ENCODE results near the gene SYNDIG1.

DNA sequence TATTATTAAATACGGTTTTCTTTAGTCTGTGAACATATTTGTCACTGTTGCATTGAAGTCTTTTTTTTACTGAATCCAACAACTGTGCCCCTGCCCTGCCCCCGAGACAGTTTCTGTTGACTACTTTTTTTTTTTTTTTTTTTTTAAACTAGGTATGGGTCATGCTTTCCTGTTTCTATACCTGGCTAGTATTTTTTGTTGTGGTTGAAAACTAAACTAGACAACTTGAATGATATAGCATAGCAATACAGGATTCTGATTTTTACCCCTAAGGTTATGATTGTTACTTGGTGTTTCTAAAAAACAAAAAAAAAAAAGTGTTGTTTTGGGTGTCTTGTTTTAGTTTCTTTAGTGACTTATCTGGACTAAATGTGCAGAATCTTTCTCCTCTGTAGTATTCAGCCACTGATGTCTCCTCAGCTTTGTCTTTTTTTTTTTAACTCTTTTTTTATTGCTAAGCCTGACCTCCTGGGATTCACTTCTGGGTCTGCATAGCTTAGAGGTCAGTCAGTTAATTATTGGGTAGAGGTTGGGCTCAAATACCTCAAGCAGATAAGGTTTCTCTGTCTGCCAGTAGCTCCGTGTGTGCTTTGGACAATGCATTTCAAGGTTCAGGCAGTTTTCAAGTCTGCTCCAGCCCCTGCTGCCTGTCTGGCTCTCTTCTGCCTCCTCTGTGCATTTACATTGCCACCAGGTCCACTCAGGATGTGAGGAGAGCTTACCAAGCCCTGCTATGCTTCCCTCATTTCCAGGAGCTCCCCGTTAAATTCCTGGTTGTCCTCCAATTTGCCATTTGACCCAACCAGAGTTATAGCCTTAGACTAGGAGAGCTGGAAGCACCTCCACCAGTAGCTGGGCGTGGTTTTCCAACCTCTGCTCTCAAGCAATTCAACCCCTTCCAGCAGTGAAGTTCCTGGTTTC, 91.4 kb downstream of the SYNDIG1 start:
- TF ChIP-seq, protein P1, sequence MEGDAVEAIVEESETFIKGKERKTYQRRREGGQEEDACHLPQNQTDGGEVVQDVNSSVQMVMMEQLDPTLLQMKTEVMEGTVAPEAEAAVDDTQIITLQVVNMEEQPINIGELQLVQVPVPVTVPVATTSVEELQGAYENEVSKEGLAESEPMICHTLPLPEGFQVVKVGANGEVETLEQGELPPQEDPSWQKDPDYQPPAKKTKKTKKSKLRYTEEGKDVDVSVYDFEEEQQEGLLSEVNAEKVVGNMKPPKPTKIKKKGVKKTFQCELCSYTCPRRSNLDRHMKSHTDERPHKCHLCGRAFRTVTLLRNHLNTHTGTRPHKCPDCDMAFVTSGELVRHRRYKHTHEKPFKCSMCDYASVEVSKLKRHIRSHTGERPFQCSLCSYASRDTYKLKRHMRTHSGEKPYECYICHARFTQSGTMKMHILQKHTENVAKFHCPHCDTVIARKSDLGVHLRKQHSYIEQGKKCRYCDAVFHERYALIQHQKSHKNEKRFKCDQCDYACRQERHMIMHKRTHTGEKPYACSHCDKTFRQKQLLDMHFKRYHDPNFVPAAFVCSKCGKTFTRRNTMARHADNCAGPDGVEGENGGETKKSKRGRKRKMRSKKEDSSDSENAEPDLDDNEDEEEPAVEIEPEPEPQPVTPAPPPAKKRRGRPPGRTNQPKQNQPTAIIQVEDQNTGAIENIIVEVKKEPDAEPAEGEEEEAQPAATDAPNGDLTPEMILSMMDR (IDR thresholded peaks at IDR 0.05): no peak
- TF ChIP-seq POLR2A (IDR thresholded peaks at IDR 0.05; ENCODE audit: low read length): no peak
- TF ChIP-seq POLR2AphosphoS2 (conservative IDR thresholded peaks at IDR 0.05; ENCODE audit: low read length): no peak
- TF ChIP-seq MAFK (IDR thresholded peaks at IDR 0.05; ENCODE audit: partially characterized antibody): no peak
- TF ChIP-seq, protein P2, sequence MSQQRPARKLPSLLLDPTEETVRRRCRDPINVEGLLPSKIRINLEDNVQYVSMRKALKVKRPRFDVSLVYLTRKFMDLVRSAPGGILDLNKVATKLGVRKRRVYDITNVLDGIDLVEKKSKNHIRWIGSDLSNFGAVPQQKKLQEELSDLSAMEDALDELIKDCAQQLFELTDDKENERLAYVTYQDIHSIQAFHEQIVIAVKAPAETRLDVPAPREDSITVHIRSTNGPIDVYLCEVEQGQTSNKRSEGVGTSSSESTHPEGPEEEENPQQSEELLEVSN (IDR thresholded peaks at IDR 0.05; ENCODE audit: borderline replicate concordance, low read depth): no peak
- TF ChIP-seq JUNB (IDR thresholded peaks at IDR 0.05): no peak
- TF ChIP-seq, protein P3, sequence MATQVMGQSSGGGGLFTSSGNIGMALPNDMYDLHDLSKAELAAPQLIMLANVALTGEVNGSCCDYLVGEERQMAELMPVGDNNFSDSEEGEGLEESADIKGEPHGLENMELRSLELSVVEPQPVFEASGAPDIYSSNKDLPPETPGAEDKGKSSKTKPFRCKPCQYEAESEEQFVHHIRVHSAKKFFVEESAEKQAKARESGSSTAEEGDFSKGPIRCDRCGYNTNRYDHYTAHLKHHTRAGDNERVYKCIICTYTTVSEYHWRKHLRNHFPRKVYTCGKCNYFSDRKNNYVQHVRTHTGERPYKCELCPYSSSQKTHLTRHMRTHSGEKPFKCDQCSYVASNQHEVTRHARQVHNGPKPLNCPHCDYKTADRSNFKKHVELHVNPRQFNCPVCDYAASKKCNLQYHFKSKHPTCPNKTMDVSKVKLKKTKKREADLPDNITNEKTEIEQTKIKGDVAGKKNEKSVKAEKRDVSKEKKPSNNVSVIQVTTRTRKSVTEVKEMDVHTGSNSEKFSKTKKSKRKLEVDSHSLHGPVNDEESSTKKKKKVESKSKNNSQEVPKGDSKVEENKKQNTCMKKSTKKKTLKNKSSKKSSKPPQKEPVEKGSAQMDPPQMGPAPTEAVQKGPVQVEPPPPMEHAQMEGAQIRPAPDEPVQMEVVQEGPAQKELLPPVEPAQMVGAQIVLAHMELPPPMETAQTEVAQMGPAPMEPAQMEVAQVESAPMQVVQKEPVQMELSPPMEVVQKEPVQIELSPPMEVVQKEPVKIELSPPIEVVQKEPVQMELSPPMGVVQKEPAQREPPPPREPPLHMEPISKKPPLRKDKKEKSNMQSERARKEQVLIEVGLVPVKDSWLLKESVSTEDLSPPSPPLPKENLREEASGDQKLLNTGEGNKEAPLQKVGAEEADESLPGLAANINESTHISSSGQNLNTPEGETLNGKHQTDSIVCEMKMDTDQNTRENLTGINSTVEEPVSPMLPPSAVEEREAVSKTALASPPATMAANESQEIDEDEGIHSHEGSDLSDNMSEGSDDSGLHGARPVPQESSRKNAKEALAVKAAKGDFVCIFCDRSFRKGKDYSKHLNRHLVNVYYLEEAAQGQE (IDR thresholded peaks at IDR 0.05): no peak
- no peak for TF ChIP-seq KDM1A (IDR thresholded peaks at IDR 0.05; ENCODE audit: low read depth)
- TF ChIP-seq, protein P4, sequence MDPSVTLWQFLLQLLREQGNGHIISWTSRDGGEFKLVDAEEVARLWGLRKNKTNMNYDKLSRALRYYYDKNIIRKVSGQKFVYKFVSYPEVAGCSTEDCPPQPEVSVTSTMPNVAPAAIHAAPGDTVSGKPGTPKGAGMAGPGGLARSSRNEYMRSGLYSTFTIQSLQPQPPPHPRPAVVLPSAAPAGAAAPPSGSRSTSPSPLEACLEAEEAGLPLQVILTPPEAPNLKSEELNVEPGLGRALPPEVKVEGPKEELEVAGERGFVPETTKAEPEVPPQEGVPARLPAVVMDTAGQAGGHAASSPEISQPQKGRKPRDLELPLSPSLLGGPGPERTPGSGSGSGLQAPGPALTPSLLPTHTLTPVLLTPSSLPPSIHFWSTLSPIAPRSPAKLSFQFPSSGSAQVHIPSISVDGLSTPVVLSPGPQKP (IDR thresholded peaks at IDR 0.05; ENCODE audit: low read depth, low read length): no peak
- TF ChIP-seq ESRRA (IDR thresholded peaks at IDR 0.05; ENCODE audit: borderline replicate concordance, low read length): no peak
- TF ChIP-seq EP300 (IDR thresholded peaks at IDR 0.05): no peak
